Thoracic aorta (tissue), 2 donors: ENCODE measurements around the gene DLGAP4. TPM values are rescaled to one million over a fixed set of nuclear protein-coding genes. Genes with fewer than 3 reads are reported as not detected.

ENCODE experiments used
- ATAC-seq: fragments of 150-250 bp; one replicate; pipeline ENCODE4 v1.8.0; 2017; ENCODE audit warnings: low read depth; ENCODE audit not compliant: insufficient number of reproducible peaks, low FRiP score
- DNase-seq: peaks from one replicate; pipeline ENCODE4 v3.0.0-alpha.2; 2020; ENCODE audit warnings: low spot score
- H3K27ac ChIP-seq, 2 donors: fragments of 200-600 bp; sonication (generic); 1 replicate in 1 of 2; 2 replicates in 1 of 2; pipeline ENCODE4 v1.5.1; 2016; ENCODE audit warnings: mild to moderate bottlenecking in 2 of 2, moderate library complexity in 2 of 2
- H3K27me3 ChIP-seq: fragments of 200-600 bp; sonication (generic); replicated peaks from 2 replicates; pipeline ENCODE4 v1.6.0; 2016; ENCODE audit warnings: mild to moderate bottlenecking; ENCODE audit not compliant: insufficient read depth
- H3K36me3 ChIP-seq: fragments of 200-600 bp; sonication (generic); one replicate; pipeline ENCODE4 v1.5.1; 2016
- H3K4me1 ChIP-seq, 2 donors: fragments of 200-600 bp; sonication (generic); 1 replicate in 1 of 2; 2 replicates in 1 of 2; pipeline versions ENCODE4 v1.5.1 to v1.6.0; 2016; ENCODE audit warnings: low read depth in 2 of 2, mild to moderate bottlenecking in 1 of 2; ENCODE audit not compliant: control insufficient read depth in 1 of 2
- H3K4me3 ChIP-seq: fragments of 200-600 bp; sonication (generic); 2 replicates; pipeline ENCODE4 v1.5.1; 2016; ENCODE audit warnings: mild to moderate bottlenecking
- H3K9me3 ChIP-seq: fragments of 200-600 bp; sonication (generic); 2 replicates; pipeline ENCODE4 v1.5.1; 2016
- CTCF ChIP-seq: fragments of 200-600 bp; sonication (generic); IDR thresholded peaks from one replicate; pipeline ENCODE4 v1.5.1; 2019; ENCODE audit warnings: antibody characterized with exemption
- total RNA-seq, 2 donors: library from RNA; depleted of rRNA; stranded (reverse); fragments of >200 nt; gene quantifications; one replicate each; pipeline versions ENCODE4 v1.1.0 to v1.2.3, GENCODE V29; 2016

Gene DLGAP4
- total RNA-seq, 2 donors from 2014 or later: 66.2 to 105 TPM

GRCh38 chr20:36573798-36574365, 267.7 kb downstream of the DLGAP4 start:
- Histone ChIP-seq H3K9me3 (no peaks in the 10 kb centered on the region), H3K36me3 (peaks cover under 1% of the 10 kb centered on the region), H3K27ac (peak overlapping the region; percentile 75 to 93), H3K4me3 (peak overlapping the region; percentile 94), H3K27me3 (no peaks in the 10 kb centered on the region), H3K4me1 (peaks cover 4 to 22% of the 10 kb centered on the region in 2 donors)
- TF ChIP-seq CTCF: no peak
- ATAC-seq (no peak), DNase-seq (no peak)

GRCh38 chr20:36574366-36575135, 268.4 kb downstream of the DLGAP4 start:
- no peak for TF ChIP-seq CTCF
- H3K27ac ChIP-seq: peak overlapping the region; percentile 24 to 37
- no peak for DNase-seq
- H3K36me3 ChIP-seq: peaks cover 7% of the 10 kb centered on the region
- no peaks in the 10 kb centered on the region for H3K9me3 ChIP-seq
- ATAC-seq: no peak
- H3K4me1 ChIP-seq: peaks cover 4 to 22% of the 10 kb centered on the region in 2 donors
- H3K27me3 ChIP-seq: no peaks in the 10 kb centered on the region
- H3K4me3 ChIP-seq: peak overlapping the region; percentile 94

GRCh38 chr20:36576081-36576445, 269.9 kb downstream of the DLGAP4 start:
- Histone ChIP-seq H3K36me3 (peaks cover 9% of the 10 kb centered on the region), H3K4me3 (no peak overlapping the region), H3K4me1 (peaks cover 4 to 22% of the 10 kb centered on the region in 2 donors), H3K9me3 (no peaks in the 10 kb centered on the region), H3K27me3 (no peaks in the 10 kb centered on the region), H3K27ac (peak overlapping the region; percentile 24 to 37)
- ATAC-seq (no peak), DNase-seq (no peak)
- no peak for TF ChIP-seq CTCF

Other genes starting within 250 kb of the DLGAP4 start
- gene EPB41L1, start 151.6 kb upstream of the DLGAP4 start, total RNA-seq: 100 to 1,000 TPM in 1 of 2 donors, 10 to 100 TPM in 1; 81.1 to 102 TPM
- 10 to 100 TPM; 22.1 to 29.1 TPM for gene AAR2, start 69.9 kb upstream of the DLGAP4 start, total RNA-seq
- gene MYL9, start 235.2 kb downstream of the DLGAP4 start, total RNA-seq: 1,000 to 10,000 TPM in 1 of 2 donors, 100 to 1,000 TPM in 1; 531 to 1,491 TPM